DND-41 (cell line): ENCODE results near the gene MTFR1L.

Experiments
- ATAC-seq: fragments of 200-7000 bp; cut with Tn5 transposase; 3 replicates; pipeline ENCODE4 v1.9.1; 2021; ENCODE audit warnings: low read depth; ENCODE audit not compliant: insufficient read depth
- DNase-seq: peaks from one replicate; pipeline ENCODE4 v3.0.0-alpha.2; 2020
- H2AFZ ChIP-seq: 2 replicates; pipeline ENCODE4 v1.6.0; 2012; ENCODE audit warnings: low read depth, low read length
- H3K27ac ChIP-seq: 2 replicates; pipeline ENCODE4 v1.5.1; 2012; ENCODE audit warnings: low read length, inconsistent platforms
- H3K27me3 ChIP-seq: fragments of 200-600 bp; sonication (generic); 2 replicates; pipeline ENCODE4 v1.6.0; 2012; ENCODE audit warnings: low read length, mild to moderate bottlenecking, inconsistent platforms; ENCODE audit not compliant: insufficient read depth, poor library complexity
- H3K36me3 ChIP-seq: 2 replicates; pipeline ENCODE4 v1.5.1; 2012; ENCODE audit warnings: low read length, inconsistent platforms; ENCODE audit not compliant: insufficient read depth
- H3K4me1 ChIP-seq: 2 replicates; pipeline ENCODE4 v1.5.1; 2012; ENCODE audit warnings: mild to moderate bottlenecking, low read length; ENCODE audit not compliant: insufficient read depth
- H3K4me2 ChIP-seq: 2 replicates; pipeline ENCODE4 v1.6.0; 2012; ENCODE audit warnings: mild to moderate bottlenecking, moderate library complexity, low read length, inconsistent platforms; ENCODE audit not compliant: insufficient read depth
- H3K4me3 ChIP-seq, 2 experiments: fragments of 200-600 bp in 1 of 2; shearing (Covaris generic) in 1 of 2; 2 replicates each; pipeline ENCODE4 v1.5.1; 2012 to 2016; ENCODE audit warnings: inconsistent platforms in 2 of 2, low read length in 2 of 2, mild to moderate bottlenecking in 2 of 2, low read depth in 1 of 2, moderate library complexity in 1 of 2
- H3K79me2 ChIP-seq: 2 replicates; pipeline ENCODE4 v1.6.0; 2012; ENCODE audit warnings: low read length, inconsistent platforms; ENCODE audit not compliant: insufficient read depth
- H3K9ac ChIP-seq: 2 replicates; pipeline ENCODE4 v1.6.0; 2012; ENCODE audit warnings: low read depth, mild to moderate bottlenecking, inconsistent platforms, low read length, moderate library complexity
- H3K9me3 ChIP-seq: 2 replicates; pipeline ENCODE4 v1.5.1; 2012; ENCODE audit warnings: low read length, moderate library complexity, mild to moderate bottlenecking, inconsistent platforms; ENCODE audit not compliant: insufficient read depth, severe bottlenecking
- H4K20me1 ChIP-seq: 2 replicates; pipeline ENCODE4 v1.6.0; 2012; ENCODE audit warnings: low read length; ENCODE audit not compliant: insufficient read depth
- EZH2 ChIP-seq: IDR thresholded peaks from 3 replicates; pipeline ENCODE4 v1.6.1; 2012; ENCODE audit warnings: borderline replicate concordance, low read depth, mild to moderate bottlenecking, moderate library complexity, low read length, inconsistent platforms; ENCODE audit not compliant: severe bottlenecking
- TF ChIP-seq, protein P1 (sequence below): IDR thresholded peaks from 2 replicates; pipeline ENCODE4 v1.5.1; 2012; ENCODE audit warnings: borderline replicate concordance, low read length, moderate library complexity, mild to moderate bottlenecking; ENCODE audit not compliant: poor library complexity, severe bottlenecking; ENCODE audit errors: extremely low read depth

The MTFR1L gene

GRCh38 chr1:25806418-25806817 is 13.3 kb upstream of the MTFR1L start:
- Histone ChIP-seq H3K4me3 (no peak overlapping the region), H3K36me3 (no peaks in the 10 kb centered on the region), H4K20me1 (peaks cover 8% of the 10 kb centered on the region), H3K27me3 (no peaks in the 10 kb centered on the region), H3K4me1 (peaks cover 3% of the 10 kb centered on the region), H3K9ac (no peak overlapping the region), H2AFZ (no peak overlapping the region), H3K79me2 (no peaks in the 10 kb centered on the region), H3K9me3 (no peaks in the 10 kb centered on the region), H3K4me2 (no peak overlapping the region), H3K27ac (no peak overlapping the region)
- no peak for DNase-seq
- ATAC-seq, result no peak
- TF ChIP-seq, protein P1, sequence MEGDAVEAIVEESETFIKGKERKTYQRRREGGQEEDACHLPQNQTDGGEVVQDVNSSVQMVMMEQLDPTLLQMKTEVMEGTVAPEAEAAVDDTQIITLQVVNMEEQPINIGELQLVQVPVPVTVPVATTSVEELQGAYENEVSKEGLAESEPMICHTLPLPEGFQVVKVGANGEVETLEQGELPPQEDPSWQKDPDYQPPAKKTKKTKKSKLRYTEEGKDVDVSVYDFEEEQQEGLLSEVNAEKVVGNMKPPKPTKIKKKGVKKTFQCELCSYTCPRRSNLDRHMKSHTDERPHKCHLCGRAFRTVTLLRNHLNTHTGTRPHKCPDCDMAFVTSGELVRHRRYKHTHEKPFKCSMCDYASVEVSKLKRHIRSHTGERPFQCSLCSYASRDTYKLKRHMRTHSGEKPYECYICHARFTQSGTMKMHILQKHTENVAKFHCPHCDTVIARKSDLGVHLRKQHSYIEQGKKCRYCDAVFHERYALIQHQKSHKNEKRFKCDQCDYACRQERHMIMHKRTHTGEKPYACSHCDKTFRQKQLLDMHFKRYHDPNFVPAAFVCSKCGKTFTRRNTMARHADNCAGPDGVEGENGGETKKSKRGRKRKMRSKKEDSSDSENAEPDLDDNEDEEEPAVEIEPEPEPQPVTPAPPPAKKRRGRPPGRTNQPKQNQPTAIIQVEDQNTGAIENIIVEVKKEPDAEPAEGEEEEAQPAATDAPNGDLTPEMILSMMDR, result no peak
- TF ChIP-seq EZH2, result no peak

DNA sequence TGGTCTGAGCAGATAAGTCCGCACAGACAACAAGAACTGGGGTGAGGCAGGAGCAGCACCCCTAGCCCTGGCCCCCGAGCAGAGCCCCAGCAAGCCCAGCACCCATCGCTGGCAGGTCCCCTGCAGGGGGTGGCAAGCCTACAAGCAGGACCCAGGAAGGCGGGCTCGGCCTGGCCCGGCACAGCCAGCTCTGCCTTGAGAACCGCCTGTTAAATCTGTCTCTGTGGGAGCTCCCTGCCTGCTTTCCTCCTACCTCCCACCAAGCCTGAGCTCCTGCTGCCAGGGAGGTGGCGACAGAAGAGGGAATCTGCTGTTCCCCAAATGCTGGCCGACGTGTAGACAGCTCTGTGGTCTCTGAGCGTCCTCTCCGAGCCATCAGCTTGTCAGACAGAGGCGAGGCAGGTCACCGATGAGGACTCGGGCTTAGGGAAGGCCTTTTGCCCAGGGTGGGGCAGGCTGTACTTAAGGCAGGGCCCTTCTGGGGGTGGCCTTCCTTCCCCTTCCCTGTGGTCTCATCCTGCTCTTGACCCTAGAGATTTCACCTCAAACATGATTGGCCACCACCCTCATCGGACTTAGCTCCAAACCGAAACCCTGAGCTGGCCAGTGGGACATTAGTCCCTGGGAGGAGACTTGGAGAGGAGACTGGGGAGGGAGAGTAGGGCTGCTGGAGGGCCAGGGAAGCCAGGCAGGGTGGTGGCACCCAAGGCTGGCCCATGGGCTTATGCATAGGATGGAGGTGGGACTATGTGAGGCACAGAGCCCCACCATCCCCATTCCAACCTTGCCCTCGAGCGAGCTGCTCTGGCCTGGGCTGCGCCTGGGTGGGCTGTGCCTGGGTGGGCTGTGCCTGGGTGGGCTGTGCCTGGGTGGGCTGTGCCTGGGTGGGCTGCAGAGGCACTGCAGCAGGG is 12.0 kb upstream of the MTFR1L start:
- H3K27ac ChIP-seq, result no peak overlapping the region
- no peaks in the 10 kb centered on the region for H3K9me3 ChIP-seq
- H3K27me3 ChIP-seq, result no peaks in the 10 kb centered on the region
- H3K4me3 ChIP-seq, result no peak overlapping the region
- no peak overlapping the region for H3K9ac ChIP-seq
- no peaks in the 10 kb centered on the region for H3K79me2 ChIP-seq
- peaks cover 8% of the 10 kb centered on the region for H4K20me1 ChIP-seq
- ATAC-seq (no peak), DNase-seq (no peak)
- H2AFZ ChIP-seq, result no peak overlapping the region
- H3K4me2 ChIP-seq, result no peak overlapping the region
- H3K36me3 ChIP-seq, result no peaks in the 10 kb centered on the region
- peaks cover 3% of the 10 kb centered on the region for H3K4me1 ChIP-seq
- TF ChIP-seq, protein P1, result no peak
- TF ChIP-seq EZH2, result no peak

- Histone ChIP-seq H3K4me2 (no peak overlapping the region), H3K27ac (no peak overlapping the region), H3K36me3 (no peaks in the 10 kb centered on the region), H3K4me3 (no peak overlapping the region), H4K20me1 (peaks cover 8% of the 10 kb centered on the region), H3K79me2 (no peaks in the 10 kb centered on the region), H3K27me3 (no peaks in the 10 kb centered on the region), H3K9me3 (no peaks in the 10 kb centered on the region), H3K9ac (no peak overlapping the region), H3K4me1 (peaks cover 3% of the 10 kb centered on the region), H2AFZ (no peak overlapping the region)
- no peak for ATAC-seq
- no peak for DNase-seq
- TF ChIP-seq, protein P1, result no peak
- no peak for TF ChIP-seq EZH2
These were observed 11.1 kb upstream of the MTFR1L start for GRCh38 chr1:25808481-25809244.
